T-helper 1 cell treated with Interleukin-12 subunit alpha and Interleukin-12 subunit beta and Interleukin-4 antibody, amounts not matched to agents 30 μg/mL and 1 μg/mL, for 36 hours (primary cell): ENCODE measurements around the gene DLG2.
"Not testable (repeated sequence)": the region's sequence is repeated elsewhere in the genome, so short reads cannot be mapped to it uniquely, and the experiment has no call there.

Source experiments
- H3K27ac Mint-ChIP-seq: one replicate; pipeline ENCODE4 v1.8.0; 2021; ENCODE audit warnings: mild to moderate bottlenecking, mixed read lengths
- H3K27me3 Mint-ChIP-seq: one replicate; pipeline ENCODE4 v1.8.0; 2021; ENCODE audit warnings: low read depth, mixed read lengths
- H3K36me3 Mint-ChIP-seq: one replicate; pipeline ENCODE4 v1.8.0; 2021; ENCODE audit warnings: low read depth, mixed read lengths
- H3K4me1 Mint-ChIP-seq: one replicate; pipeline ENCODE4 v1.8.0; 2021; ENCODE audit warnings: low read depth, mixed read lengths
- H3K4me3 Mint-ChIP-seq: one replicate; pipeline ENCODE4 v1.8.0; 2021; ENCODE audit warnings: mild to moderate bottlenecking, moderate library complexity, mixed read lengths
- H3K9me3 Mint-ChIP-seq: one replicate; pipeline ENCODE4 v1.8.0; 2021; ENCODE audit warnings: mixed read lengths

DLG2 gene

GRCh38 chr11:85263328-85263727 lies 363.8 kb downstream of the DLG2 start:
- no peak overlapping the region for H3K4me3 Mint-ChIP-seq
- H3K27ac Mint-ChIP-seq = no peak overlapping the region
- H3K27me3 Mint-ChIP-seq = no peaks in the 10 kb centered on the region
- H3K4me1 Mint-ChIP-seq = no peaks in the 10 kb centered on the region
- no peaks in the 10 kb centered on the region for H3K9me3 Mint-ChIP-seq
- no peaks in the 10 kb centered on the region for H3K36me3 Mint-ChIP-seq

GRCh38 chr11:85257837-85258236 lies 369.3 kb downstream of the DLG2 start:
- Mint-ChIP-seq H3K4me1 (no peaks in the 10 kb centered on the region), H3K27me3 (no peaks in the 10 kb centered on the region), H3K27ac (no peak overlapping the region), H3K36me3 (no peaks in the 10 kb centered on the region), H3K4me3 (no peak overlapping the region), H3K9me3 (peaks cover 10% of the 10 kb centered on the region)

- Mint-ChIP-seq H3K27me3 (no peaks in the 10 kb centered on the region), H3K27ac (no peak overlapping the region), H3K9me3 (peaks cover 10% of the 10 kb centered on the region), H3K4me1 (no peaks in the 10 kb centered on the region), H3K4me3 (no peak overlapping the region), H3K36me3 (no peaks in the 10 kb centered on the region)
These were observed 370.7 kb downstream of the DLG2 start for GRCh38 chr11:85256433-85256832.

- no peaks in the 10 kb centered on the region for H3K4me1 Mint-ChIP-seq
These were observed 377.7 kb downstream of the DLG2 start for GRCh38 chr11:85249482-85249881.

GRCh38 chr11:85247797-85248196 lies 379.3 kb downstream of the DLG2 start:
- Mint-ChIP-seq H3K27me3 (no peaks in the 10 kb centered on the region), H3K4me1 (no peaks in the 10 kb centered on the region), H3K36me3 (no peaks in the 10 kb centered on the region), H3K9me3 (no peaks in the 10 kb centered on the region), H3K27ac (no peak overlapping the region), H3K4me3 (no peak overlapping the region)

More at GRCh38 chr11:85249482-85249881, 377.7 kb downstream of the DLG2 start:
- no peak overlapping the region for H3K4me3 Mint-ChIP-seq
- peaks cover 7% of the 10 kb centered on the region for H3K9me3 Mint-ChIP-seq
- H3K36me3 Mint-ChIP-seq = no peaks in the 10 kb centered on the region
- H3K27me3 Mint-ChIP-seq = no peaks in the 10 kb centered on the region
- no peak overlapping the region for H3K27ac Mint-ChIP-seq

- no peaks in the 10 kb centered on the region for H3K27me3 Mint-ChIP-seq
- H3K36me3 Mint-ChIP-seq = no peaks in the 10 kb centered on the region
- H3K4me1 Mint-ChIP-seq = no peaks in the 10 kb centered on the region
- H3K27ac Mint-ChIP-seq = no peak overlapping the region
- peaks cover 5% of the 10 kb centered on the region for H3K9me3 Mint-ChIP-seq
- H3K4me3 Mint-ChIP-seq = no peak overlapping the region
These were observed 388.2 kb downstream of the DLG2 start for GRCh38 chr11:85238906-85239305.

- H3K27ac Mint-ChIP-seq, H3K36me3 Mint-ChIP-seq, H3K4me3 Mint-ChIP-seq, H3K9me3 Mint-ChIP-seq, H3K27me3 Mint-ChIP-seq, H3K4me1 Mint-ChIP-seq: not testable (repeated sequence)
These were observed 389.1 kb downstream of the DLG2 start for GRCh38 chr11:85238038-85238437.

GRCh38 chr11:85236211-85236610 lies 390.9 kb downstream of the DLG2 start:
- Mint-ChIP-seq H3K4me3 (no peak overlapping the region), H3K27me3 (no peaks in the 10 kb centered on the region), H3K9me3 (peaks cover 13% of the 10 kb centered on the region), H3K36me3 (no peaks in the 10 kb centered on the region), H3K4me1 (no peaks in the 10 kb centered on the region), H3K27ac (no peak overlapping the region)

- no peaks in the 10 kb centered on the region for H3K36me3 Mint-ChIP-seq
- H3K4me1 Mint-ChIP-seq = no peaks in the 10 kb centered on the region
- peaks cover 10% of the 10 kb centered on the region for H3K9me3 Mint-ChIP-seq
These were observed 394.6 kb downstream of the DLG2 start for GRCh38 chr11:85232559-85232958.

GRCh38 chr11:85231588-85231987 lies 395.6 kb downstream of the DLG2 start:
- Mint-ChIP-seq H3K27me3 (no peaks in the 10 kb centered on the region), H3K27ac (no peak overlapping the region), H3K36me3 (no peaks in the 10 kb centered on the region), H3K4me3 (no peak overlapping the region), H3K4me1 (no peaks in the 10 kb centered on the region), H3K9me3 (peaks cover 10% of the 10 kb centered on the region)

More at GRCh38 chr11:85232559-85232958, 394.6 kb downstream of the DLG2 start:
- H3K27ac Mint-ChIP-seq = no peak overlapping the region
- no peaks in the 10 kb centered on the region for H3K27me3 Mint-ChIP-seq
- H3K4me3 Mint-ChIP-seq = no peak overlapping the region

GRCh38 chr11:85229723-85230122 lies 397.4 kb downstream of the DLG2 start:
- not testable (repeated sequence) for H3K4me3 Mint-ChIP-seq, H3K27ac Mint-ChIP-seq, H3K36me3 Mint-ChIP-seq, H3K27me3 Mint-ChIP-seq, H3K9me3 Mint-ChIP-seq, H3K4me1 Mint-ChIP-seq

GRCh38 chr11:85196968-85197367 lies 430.2 kb downstream of the DLG2 start:
- H3K4me1 Mint-ChIP-seq = no peaks in the 10 kb centered on the region
- H3K4me3 Mint-ChIP-seq = no peak overlapping the region
- no peak overlapping the region for H3K27ac Mint-ChIP-seq

GRCh38 chr11:85195934-85196333 lies 431.2 kb downstream of the DLG2 start:
- Mint-ChIP-seq H3K36me3 (no peaks in the 10 kb centered on the region), H3K27me3 (no peaks in the 10 kb centered on the region), H3K4me3 (no peak overlapping the region), H3K9me3 (peaks cover 4% of the 10 kb centered on the region), H3K27ac (no peak overlapping the region), H3K4me1 (no peaks in the 10 kb centered on the region)

More at GRCh38 chr11:85196968-85197367, 430.2 kb downstream of the DLG2 start:
- Mint-ChIP-seq H3K36me3 (no peaks in the 10 kb centered on the region), H3K9me3 (peaks cover 13% of the 10 kb centered on the region), H3K27me3 (no peaks in the 10 kb centered on the region)

- Mint-ChIP-seq H3K9me3 (no peaks in the 10 kb centered on the region), H3K36me3 (no peaks in the 10 kb centered on the region), H3K27ac (no peak overlapping the region), H3K4me1 (no peaks in the 10 kb centered on the region), H3K4me3 (no peak overlapping the region), H3K27me3 (no peaks in the 10 kb centered on the region)
These were observed 439.2 kb downstream of the DLG2 start for GRCh38 chr11:85187992-85188391.

- H3K4me1 Mint-ChIP-seq = no peaks in the 10 kb centered on the region
- H3K27me3 Mint-ChIP-seq = no peaks in the 10 kb centered on the region
- no peak overlapping the region for H3K27ac Mint-ChIP-seq
- no peaks in the 10 kb centered on the region for H3K36me3 Mint-ChIP-seq
- H3K4me3 Mint-ChIP-seq = no peak overlapping the region
- H3K9me3 Mint-ChIP-seq = no peaks in the 10 kb centered on the region
These were observed 442.4 kb downstream of the DLG2 start for GRCh38 chr11:85184721-85185120.
